ENCODE data around the gene RRN3.
"Not testable (repeated sequence)": the region's sequence is repeated elsewhere in the genome, so short reads cannot be mapped to it uniquely, and the experiment has no call there.

The RRN3 gene

DNA sequence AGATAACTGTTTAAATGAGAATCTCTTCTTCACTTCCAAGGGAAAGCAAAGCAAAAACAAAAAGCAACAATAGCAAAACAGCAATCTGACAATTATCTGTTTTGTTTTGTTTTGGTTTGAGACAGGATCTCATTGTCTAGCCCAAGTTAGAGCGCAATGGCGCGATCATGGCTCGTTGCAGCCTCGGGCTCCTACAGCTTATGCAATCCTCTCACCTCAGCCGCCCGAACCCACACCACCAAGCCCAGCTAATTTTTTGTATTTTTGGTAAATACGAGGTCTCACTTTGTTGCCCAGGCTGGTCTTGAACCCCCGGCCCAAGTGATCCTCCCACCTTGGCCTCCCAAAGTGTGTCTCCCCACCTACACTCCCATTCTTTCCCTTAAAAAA lies 2.5 kb upstream of the RRN3 start:
- DNase-seq = not testable (repeated sequence)

- DNase-seq = not testable (repeated sequence)
Measured at GRCh38 chr16:15093571-15093954, 509 bp downstream of the RRN3 start.

DNA sequence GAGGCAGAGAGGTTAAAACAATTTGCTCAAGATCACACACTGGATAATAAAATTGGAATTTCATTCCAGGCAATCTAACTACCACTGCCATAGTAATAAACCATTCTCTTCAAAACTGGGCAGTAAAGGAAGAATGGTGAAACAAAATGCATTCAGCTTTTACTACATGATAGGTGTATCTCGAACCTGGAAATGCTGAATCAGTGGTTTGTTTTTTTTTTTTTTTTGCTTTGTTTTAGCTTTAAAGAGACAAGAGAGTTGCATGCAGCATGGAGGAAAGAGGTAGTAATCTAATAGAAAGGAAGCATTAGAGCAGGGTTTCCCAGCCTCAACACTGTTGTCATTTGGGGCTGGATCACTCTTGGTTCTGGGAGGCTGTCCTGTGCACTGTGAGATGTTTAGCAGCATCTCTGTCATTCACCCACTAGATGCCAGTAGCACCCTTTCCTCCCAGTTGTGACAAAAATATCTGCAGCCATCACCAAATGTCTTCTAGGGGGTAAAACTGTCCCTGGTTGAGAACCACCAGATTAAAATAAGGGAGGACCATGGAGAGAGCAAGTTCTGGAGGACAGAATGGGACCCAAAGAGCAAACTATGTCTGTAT lies 3.3 kb downstream of the RRN3 start:
- DNase-seq = not testable (repeated sequence)

DNA sequence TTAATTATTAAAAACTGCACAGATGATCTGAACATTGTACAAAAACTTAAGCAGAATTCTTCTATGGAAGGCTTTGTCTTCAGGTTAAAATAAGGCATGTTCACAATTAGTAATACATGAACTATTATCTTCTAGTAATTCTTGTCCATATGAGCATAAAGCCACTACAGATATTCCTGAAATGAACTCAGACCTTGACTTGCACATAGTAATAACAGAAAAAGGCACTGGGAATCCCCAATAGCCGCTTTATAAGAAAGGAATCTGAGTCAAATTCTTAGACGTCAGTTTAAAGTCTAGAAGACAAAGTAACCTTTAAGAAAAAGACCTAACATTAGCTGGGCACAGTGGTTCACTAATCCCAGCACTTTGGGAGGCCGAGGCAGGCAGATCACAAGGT lies 11.3 kb downstream of the RRN3 start:
- not testable (repeated sequence) for DNase-seq

GRCh38 chr16:15080883-15081282 lies 13.2 kb downstream of the RRN3 start:
- not testable (repeated sequence) for DNase-seq

DNA sequence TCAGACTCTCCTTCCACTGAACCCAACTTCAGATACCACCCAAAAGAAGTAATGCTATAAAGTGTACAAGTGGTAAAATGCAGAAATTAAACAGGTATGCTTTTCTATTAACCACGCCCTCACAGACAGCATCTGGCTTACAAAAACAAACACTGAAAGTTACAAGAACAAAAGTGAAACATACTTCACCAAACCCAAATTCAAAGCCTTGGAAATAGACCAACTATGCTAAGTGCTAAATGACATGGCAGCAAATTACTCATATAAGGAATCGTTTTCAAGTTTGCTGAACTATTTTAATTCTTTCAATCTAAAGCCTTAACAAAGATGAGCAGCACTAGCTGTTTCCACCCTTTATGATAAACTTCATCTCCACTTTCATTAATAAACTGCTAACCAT lies 17.9 kb downstream of the RRN3 start:
- DNase-seq = not testable (repeated sequence)

DNA sequence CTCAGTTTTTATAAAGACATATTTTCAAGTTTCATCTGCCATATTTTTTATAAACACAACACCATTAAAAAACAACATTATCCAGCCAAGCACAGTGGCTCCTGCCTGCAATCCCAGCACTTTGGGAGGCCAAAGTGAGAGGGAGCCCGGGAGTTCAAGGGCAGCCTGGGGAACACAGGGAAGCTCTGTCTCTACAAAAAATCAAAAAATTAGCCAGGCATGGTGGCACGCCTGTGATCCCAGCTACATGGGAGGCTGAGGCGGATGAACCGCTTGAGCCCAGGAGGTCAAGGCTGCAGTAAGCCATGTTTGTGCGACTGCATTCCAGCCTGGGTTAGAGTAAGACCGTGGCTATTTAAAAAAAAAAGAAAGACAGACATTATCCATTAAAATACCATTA lies 21.0 kb downstream of the RRN3 start:
- DNase-seq = no peak

GRCh38 chr16:15071916-15072769 lies 21.9 kb downstream of the RRN3 start:
- DNase-seq = not testable (repeated sequence)

GRCh38 chr16:15071013-15071412 lies 23.1 kb downstream of the RRN3 start:
- DNase-seq = not testable (repeated sequence)

- DNase-seq = not testable (repeated sequence)
Measured at GRCh38 chr16:15066690-15067089, 27.4 kb downstream of the RRN3 start.

GRCh38 chr16:15065961-15066360 lies 28.1 kb downstream of the RRN3 start:
- not testable (repeated sequence) for DNase-seq

DNA sequence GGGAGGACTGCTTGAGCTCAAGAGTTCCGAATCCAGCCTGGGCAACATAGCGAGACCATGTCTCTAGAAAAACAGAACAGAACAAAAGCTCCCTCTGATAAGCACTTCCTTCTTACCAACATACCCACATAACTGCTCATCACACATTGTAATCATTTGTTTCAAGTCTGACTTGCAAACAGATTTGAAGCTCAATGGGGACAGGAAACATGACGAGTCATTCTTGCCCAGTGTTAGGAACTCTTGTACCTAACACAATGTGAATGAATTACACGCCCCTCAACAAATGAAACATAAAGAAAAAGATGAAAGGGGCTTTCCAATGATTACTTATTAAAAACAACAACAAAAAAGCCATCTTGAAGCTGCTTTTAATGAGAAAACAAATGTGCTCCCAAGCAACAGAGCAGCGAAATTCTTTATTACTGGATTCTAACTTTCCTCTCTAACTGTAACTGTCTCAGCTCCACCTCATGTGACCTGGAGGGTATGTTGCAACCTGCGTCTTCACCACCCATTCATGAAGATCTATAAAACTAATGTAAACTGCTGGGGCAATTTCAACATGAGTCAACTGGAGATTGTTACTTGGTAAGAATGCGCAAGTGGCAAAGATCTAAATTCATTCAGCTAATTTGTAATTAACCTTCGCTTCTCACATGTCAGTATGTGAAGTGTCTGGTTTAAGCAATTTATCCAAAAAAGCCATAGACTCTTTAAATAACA lies 31.8 kb downstream of the RRN3 start:
- not testable (repeated sequence) for DNase-seq

DNA sequence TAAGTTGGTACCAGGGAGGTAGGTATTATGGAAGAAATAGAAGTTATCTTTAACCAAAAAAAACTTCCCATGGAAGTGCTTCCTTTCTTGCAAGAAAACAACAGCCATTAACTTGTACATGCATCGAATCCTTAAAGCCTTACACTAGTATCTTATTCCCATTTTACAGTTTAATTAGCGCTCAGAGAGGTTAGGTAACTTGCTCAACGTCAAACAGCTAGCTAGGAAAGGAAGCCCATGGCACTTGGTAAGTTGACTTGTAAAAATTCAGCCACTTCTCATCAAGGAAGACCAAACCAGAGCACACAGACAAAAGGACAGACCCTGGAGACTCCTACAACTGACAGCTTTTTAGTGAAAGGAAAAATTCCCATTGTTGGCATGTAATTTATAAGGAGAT lies 34.7 kb downstream of the RRN3 start:
- no peak for DNase-seq

GRCh38 chr16:15057681-15058417 lies 36.2 kb downstream of the RRN3 start:
- no peak for DNase-seq

DNA sequence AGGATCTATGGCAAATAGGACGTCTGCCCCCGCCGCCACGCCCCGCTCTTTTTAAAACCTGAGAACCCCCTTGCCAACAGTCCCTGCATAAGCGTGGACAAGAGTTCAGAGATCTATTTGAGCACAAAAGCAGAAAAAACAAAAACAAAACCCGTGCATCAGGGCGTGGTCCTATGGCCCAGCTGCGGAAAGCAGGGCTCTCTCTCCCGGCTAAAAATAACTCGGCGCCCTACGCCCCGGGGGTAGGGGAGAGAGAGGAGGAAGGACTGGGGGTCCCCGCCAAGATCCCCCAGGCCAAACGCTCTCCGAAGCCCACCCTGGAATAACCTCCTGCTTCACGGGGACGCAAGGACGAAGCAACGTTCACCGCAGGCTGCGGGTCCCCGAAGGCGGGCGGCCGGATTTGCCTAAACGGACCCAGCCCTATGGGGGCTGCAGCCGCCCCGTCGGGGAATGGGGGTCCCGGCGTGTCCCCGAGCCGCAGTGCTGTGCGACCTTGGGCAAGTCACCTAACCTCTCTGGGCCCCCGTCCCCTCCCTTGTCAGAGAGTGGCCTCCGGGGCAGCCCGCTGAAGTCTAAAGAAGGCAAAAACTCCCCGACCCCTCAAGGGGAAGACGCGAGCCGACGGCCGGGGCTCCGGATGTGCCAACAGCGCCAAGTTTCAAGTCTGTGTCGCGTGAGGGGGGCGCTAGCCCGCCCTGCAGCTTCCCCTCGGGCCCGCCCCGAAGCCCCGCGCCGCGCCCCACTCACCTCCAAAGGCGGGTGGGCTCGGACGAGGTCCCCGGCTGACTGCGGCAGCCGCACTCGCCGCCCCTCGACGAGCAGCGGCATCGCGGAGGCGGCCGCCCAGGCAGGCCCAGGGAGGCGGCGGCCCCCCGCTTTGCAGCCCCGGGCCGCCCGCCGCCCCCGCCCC lies 38.7 kb downstream of the RRN3 start:
- DNase-seq = no peak

DNA sequence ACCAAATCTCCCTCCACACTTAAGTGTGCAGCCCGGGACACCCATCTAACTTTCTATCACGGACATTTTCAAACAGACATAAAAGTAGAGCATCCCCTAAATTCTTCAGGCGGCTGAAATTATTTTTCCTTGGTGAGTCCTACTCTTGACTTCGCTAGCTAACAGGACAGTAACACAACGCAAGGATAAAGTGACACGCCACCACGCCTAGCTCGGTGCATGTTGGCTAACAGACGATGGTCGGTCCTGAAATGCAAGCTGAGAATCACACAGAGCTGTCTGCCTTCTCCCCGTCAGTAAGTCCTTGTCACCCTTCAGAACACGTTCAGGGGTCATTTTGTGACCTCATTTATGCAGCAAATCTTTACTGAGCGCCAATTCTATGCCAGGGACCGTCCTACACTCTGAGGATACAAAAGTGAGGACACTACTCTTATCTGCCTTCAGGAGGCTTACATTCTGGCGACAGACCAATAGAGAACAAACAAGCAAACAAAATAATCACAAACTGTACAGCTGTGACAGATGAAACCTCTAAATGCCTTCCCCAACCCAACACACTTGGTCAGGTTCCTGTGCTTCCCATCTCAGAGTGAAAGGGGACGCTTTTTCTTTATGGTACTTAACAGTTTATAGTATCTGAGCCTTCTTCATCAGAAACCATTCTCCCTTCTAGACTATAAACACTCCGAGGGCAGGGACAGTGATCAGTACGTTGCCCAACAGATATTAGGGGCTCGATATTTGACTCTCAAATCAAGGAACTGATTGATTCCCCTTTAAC lies 39.5 kb downstream of the RRN3 start:
- DNase-seq = no peak

GRCh38 chr16:15053904-15054303 lies 40.2 kb downstream of the RRN3 start:
- DNase-seq = no peak

DNA sequence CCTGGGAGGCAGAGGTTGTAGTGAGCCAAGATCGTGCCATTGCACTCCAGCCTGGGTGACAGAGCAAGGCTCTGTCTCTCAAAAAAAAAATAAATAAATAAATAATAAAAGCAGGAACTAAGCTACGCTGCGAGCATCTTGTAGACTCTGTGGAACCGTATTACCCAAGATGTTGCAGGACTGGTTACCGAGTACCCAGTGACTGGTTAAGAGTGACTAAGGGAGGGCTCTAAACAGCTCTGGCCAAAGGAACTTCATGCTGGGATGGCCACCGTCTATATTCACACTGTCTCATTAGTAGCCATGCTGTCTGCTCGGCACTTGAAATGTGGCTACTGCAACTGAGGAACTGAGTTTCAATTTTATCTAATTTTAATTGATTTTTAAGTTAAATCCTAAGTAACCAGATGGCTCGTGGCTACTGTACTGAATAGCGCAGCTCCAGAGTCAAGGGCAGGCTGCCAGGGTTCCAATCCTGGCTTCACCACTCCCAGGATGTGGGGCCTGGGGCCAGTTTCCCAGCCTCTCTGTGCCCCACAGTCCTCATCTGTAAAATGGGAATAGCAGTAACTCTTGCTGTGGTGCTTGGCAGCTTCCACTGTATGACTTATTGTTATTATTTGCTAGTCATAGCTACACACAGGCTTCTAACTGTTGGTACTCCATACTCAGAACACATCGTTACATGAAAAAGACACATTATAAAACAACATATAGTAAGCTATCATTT lies 41.2 kb downstream of the RRN3 start:
- no peak for DNase-seq

DNA sequence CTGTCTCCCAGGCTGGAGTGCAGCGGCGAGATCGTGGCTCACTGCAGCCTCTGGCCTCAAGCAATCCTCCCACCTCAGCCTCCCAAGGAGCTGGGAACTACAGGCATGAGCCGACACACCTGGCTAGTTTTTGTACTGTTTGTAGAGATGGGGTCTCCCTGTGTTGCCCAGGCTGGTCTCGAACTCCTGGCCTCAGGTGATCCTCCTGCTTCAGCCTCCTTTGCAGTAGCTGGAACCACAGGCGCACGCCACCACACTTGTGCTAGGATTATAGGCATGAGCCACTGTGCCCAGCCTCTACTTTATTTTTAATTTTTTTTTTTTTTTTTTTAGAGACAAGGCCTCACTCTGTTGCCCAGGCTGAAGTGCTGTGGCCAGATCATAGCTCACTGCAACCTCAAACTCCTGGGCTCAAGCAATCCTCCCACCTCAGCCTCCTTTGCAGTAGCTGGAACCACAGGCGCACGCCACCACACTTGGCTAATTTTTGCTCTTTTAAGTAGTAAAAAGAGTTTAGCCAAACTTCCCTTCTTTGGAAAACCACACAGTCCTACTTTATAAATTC lies 42.6 kb downstream of the RRN3 start:
- DNase-seq = no peak

DNA sequence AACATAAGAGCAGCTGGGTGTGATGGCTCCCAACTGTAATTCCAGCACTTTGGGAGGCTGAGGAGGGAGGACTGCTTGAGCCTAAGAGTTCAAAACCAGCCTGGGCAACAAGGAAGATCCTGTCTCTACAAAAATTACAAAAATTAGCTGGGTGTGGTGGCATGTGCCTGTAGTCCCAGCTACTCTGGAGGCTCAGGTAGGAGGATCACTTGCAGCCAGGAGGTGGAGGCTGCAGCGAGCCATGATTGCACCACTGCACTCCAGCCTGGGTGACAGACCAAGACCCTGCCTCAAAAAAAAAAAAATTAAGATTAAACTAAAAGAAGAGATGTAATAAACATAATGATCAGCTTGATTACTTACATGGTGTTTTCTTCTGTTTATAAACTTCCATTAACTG lies 43.6 kb downstream of the RRN3 start:
- not testable (repeated sequence) for DNase-seq
